Skin epidermis (tissue), 12 donors: ENCODE results near the gene TRIM28.
"Not testable (repeated sequence)": the region's sequence is repeated elsewhere in the genome, so short reads cannot be mapped to it uniquely, and the experiment has no call there.

Experiments used
- H3K27ac ChIP-seq, 21 experiments: fragments of 200-600 bp; sonication (generic) in 11 of 21; one replicate each; pipeline ENCODE4 v1.5.0; 2020; ENCODE audit warnings: mild to moderate bottlenecking in 3 of 21, inconsistent platforms in 2 of 21, moderate library complexity in 2 of 21
- H3K4me3 ChIP-seq, 7 experiments: fragments of 200-600 bp; sonication (generic) in 2 of 7; one replicate each; pipeline ENCODE4 v1.5.0; 2020; ENCODE audit warnings: inconsistent platforms in 2 of 7, mild to moderate bottlenecking in 2 of 7, moderate library complexity in 1 of 7

TRIM28 gene

DNA sequence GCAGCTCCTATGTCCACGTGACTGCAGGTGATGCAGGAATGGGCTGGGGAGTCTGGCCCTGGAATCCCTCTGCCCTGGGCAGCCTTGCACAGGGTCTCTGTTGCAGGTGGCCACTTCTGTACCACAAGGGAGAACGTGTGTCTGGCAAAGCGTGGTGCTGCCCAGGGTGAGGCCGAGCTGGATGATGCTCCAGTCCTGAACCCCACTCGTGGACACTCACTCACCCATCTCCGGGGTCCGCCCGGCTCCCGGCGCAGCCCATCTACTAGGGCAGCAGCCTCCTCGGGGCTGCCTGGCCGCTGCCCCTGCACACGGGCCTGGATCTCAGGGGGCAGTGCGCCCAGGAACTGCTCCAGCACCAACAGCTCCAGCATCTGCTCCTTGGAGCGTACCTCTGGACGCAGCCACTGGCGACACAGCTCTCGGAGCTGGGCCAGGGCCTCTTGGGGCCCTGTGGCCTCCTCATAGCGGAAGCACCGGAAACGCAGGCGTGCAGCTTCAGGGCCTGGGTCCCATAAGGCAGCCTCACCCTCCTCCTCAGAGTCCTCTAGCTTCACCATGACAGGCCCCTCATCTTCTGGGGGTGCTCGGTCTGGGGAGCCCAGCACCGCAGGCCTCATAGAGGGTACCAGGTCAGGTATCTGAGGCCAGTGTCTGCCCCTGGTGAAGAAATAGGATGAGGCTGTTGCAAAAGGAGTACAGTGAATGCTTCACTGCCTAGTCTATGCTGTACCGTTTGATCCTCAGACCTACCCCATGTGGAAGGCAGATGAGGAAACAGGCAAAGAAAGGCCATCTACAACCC is 27.1 kb downstream of the TRIM28 start:
- Histone ChIP-seq H3K27ac (no peak overlapping the region), H3K4me3 (no peak overlapping the region)

DNA sequence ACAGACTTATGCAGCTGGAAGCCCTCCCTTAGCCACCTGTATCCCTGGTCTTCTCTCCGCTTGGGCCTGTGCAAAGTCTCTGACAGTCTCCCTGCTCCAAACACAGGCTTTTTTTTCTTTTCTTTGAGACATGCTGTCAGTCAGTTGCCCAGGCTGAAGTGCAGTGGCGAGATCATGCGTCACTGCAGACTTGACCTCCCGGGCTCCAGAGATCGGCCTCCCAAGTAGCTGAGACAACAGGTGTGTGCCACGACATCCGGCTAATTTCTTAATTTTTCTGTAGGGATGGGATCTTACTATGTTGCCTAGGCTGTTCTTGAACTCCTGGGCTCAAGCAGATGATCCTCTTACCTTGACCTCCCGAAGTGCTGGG is 27.7 kb downstream of the TRIM28 start:
- Histone ChIP-seq H3K27ac (no peak overlapping the region), H3K4me3 (no peak overlapping the region)

DNA sequence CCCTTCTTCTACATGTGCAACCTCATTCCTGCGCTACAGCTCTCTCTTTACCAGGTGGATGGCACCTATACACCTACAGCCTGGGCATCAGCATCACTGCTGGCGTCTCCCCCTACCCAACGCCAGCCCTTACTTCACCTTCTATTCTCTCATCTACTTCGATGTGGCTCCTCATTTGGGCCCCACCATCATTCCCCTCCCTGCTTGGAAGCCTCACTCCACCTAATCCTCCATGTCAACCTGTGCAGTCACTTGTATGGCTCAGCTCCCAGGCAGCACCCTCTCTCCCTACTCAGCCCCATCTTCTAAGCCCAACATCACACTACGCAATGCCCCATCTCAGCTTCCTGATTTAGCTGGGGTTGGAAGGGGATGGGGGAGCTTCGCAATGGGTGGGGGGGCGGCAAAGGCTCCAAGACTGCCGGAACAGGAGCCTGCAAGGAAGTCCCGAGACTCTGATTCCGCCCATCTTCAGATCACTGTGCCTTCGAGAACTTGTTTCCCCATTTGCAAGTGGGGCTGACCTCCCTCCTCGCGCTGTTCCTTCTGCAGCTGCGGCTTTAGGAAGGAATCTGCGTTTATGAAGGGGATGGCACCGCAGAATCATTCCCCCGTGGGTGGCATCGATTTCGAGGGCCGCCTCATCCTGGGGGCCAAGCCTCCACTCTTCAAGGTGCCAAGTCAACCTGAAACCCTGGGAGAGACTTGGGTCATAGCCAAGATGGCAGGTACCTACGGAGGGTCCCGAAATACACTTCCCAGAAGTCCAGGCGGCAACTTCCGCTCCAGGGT is 28.4 kb downstream of the TRIM28 start:
- Histone ChIP-seq H3K4me3 (peak overlapping the region; percentile 50 to 70 (median 62)), H3K27ac (peak overlapping the region in 20 of 21 experiments; percentile 65 to 99 (median 96))

DNA sequence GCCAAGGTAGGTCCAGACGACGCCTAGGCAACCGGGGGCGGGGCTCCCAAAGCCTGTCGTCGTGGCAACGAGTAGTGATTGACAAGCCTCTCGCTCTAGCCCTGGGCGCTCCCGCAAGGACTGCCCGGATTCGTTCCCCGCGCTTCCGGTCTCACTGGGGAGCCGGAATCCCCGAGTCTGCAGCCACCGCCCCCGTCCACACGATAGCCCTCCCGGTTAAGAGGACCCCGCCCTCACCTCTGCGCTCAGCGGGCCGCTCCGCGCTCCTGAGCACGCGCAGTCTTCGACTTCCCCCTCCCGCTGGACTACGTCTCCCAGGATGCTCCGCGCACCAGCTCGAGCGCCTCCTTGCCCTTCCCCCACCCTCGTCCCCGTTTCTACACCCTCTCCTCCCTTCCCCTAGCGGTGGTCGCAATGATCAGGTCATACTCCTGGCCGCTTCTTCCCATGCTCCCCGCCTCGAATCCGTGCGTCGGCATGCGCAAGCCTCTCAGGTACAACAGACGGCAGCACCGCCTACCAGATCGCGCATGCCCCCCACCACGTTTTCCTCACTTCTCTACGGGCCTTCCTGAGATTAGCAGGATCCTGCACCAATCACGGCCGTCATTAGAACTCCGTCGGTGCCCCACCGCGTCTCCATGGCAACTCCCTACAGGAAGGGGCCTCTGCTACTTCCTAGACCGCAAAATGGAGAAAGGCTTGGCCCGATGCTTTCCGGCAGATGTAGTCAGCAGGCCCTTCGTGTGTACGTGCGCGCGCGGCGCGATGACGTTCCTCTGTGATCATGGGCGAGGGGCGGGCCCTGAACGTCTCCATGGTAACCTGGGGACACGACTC is 29.2 kb downstream of the TRIM28 start, which contains the start of gene MZF1:
Gene MZF1, minus strand, starts transcription at position 518 of the 840 bp plus-strand sequence. CDS start 1,946 bp downstream, outside the sequence.
- H3K4me3 ChIP-seq, result peak within 1 kb of the TSS; percentile 50 to 70 (median 62)
- peak within 1 kb of the TSS; percentile 65 to 99 (median 96) for H3K27ac ChIP-seq

DNA sequence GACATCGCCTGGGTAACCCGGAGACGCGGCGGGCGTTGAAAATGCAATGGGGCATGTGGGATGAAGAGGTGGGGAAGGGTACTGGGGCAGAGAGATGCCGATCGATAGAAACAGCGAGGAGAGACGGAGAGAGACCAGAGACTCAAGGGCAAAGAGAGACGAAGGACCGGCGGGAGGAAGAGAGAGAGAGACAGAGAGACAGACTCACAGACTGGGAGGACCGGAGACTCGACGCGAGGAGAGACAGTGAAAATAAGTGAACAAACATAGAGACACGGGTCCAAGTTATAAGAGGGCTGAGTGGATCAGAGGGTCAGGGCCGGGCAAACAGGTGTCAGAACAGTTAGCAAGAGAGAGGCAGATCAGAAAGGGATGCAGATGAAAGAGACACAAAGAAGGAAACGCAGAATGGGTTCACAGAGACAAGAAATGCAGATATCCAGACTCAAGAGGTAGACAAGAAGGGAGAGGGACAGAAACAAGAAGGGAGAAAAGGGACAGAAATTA is 29.8 kb downstream of the TRIM28 start:
- Histone ChIP-seq H3K4me3 (peak overlapping the region; percentile 50 to 70 (median 62)), H3K27ac (peak overlapping the region in 19 of 21 experiments; percentile 31 to 99 (median 95))

DNA sequence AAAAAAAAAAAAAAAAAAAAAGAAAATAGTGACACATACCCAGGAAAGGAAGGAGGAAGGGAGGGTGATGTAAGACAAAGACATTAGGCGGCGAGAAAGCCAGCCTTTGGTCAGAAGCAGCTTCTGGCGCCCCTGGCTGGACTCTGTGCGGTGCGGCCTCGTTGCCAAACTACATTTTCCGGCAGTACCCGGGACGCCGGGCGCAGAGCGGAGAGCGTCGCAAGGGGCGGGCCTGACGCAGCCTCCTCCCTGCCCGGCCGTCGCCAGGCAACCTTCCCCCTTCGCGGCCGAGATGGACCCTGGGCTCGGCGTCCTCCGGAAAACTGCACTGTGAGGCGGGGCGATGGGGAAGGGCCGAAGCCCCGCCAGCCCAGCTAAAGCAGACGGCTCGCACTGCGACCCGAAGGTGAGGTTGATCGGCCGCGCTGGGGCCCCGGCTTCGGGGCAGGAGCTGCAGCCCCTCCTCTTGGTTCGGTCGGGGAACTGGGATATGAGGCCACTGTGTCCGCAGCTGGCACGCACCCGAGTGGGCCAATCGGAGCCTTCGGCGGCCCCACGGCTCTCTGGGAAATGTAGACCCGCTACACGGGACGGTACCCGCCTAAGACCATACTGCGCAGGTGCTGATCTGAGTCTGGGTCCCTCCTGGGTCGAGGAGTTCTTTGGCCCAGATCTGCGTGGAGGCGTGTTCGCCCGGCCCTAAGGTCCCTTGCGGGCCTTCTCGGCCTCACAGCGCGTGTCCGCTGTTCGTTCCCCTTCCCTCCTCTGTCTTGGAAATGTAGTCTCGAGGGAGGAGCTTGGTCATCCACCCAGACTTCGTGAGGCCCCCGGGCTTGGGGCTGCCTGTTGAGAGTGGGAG is 31.5 kb downstream of the TRIM28 start:
- Histone ChIP-seq H3K4me3 (peak overlapping the region; percentile 52 to 94 (median 80)), H3K27ac (peak overlapping the region in 20 of 21 experiments; percentile 57 to 97 (median 86))

DNA sequence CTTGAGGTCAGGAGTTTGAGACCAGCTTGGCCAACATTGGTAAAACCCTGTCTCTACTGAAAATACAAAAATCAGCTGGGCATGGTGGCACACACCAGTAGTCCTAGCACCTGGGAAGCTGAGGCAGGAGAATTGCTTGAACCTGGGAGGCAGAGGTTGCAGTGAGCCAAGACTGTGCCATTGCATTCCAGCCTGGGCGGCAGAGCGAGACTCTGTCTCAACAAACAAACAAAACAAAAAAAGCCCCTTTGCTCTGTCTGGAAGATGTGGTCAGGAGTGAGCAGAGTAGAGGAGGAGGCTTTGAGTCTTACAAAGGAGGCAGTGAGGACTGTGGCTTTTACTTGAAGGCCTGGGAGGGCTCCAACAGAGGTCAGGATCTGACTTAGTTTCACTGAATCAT is 33.7 kb downstream of the TRIM28 start:
- not testable (repeated sequence) for H3K27ac ChIP-seq, H3K4me3 ChIP-seq

DNA sequence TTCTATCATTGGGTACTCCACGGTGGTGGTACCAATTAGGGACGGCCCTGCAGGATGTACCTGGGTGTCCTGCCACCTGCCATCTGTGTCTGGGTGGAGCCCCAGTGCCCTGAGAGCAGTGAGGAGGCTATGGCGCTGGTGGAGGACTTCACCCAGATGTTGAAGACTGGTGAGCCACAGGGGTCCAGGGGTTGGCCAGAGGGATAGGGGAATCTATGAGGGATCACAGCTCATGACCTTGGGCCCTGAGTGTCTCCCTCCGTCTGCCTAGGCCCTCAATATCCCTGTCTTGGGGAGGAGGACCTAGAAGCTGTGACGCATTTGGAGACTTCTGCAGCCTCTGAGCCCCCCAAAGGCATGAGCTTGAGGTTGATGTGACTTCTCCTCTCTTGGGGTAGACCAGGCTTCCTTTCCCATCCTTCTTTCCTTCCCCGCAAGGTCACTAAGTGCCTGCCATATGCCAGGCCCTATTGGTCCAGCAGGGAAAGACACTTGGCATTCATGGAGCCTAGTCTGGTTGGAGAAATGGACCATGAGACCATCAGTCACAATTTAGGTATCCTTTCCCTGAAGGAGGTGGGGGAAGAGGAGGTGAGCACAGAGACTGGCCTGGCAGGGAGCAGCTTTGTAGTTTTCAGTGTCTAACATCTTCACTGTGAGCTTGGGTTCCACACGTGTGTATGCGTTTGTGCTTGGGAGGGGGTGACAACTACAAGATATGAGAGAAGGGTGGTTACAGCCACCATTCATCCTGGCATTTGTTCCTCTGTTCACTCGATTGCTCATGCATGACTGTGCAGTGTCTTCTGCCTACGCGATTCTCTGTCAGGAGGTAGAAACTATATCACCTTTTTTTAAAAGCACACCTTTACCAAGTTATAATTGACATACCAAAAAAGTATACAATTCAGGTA is 34.4 kb downstream of the TRIM28 start:
- no peak overlapping the region for H3K4me3 ChIP-seq
- no peak overlapping the region for H3K27ac ChIP-seq

DNA sequence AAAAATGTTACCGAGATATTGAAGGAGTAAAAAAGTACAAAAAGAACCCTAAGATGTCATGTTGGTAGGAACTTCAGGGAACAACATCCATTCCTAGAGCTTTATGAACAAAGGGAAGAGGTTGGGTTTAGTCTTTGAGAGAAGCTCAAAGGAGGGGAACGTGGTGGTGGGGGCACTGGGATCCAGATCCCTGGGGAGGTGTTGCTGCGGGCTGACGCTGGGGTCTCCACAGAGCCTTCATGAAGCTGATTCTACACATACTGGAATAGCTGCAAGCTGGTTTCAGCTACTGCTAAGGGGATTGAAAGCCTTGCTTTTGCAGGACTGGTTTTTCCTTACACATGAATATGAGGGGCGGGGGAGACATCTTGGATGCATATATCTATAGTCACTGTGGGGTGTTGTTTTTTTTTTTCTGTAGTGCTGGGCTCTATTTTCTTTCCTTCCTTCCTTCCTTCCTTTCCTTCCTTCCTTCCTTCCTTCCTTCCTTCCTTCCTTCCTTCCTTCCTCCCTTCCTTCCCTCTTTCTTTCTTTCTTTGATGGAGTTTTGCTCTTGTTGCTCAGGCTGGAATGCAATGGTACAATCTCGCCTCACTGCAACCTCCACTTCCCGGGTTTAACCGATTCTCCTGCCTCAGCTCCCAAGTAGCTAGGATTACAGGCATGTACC is 35.7 kb downstream of the TRIM28 start:
- no peak overlapping the region for H3K4me3 ChIP-seq
- H3K27ac ChIP-seq, result no peak overlapping the region

DNA sequence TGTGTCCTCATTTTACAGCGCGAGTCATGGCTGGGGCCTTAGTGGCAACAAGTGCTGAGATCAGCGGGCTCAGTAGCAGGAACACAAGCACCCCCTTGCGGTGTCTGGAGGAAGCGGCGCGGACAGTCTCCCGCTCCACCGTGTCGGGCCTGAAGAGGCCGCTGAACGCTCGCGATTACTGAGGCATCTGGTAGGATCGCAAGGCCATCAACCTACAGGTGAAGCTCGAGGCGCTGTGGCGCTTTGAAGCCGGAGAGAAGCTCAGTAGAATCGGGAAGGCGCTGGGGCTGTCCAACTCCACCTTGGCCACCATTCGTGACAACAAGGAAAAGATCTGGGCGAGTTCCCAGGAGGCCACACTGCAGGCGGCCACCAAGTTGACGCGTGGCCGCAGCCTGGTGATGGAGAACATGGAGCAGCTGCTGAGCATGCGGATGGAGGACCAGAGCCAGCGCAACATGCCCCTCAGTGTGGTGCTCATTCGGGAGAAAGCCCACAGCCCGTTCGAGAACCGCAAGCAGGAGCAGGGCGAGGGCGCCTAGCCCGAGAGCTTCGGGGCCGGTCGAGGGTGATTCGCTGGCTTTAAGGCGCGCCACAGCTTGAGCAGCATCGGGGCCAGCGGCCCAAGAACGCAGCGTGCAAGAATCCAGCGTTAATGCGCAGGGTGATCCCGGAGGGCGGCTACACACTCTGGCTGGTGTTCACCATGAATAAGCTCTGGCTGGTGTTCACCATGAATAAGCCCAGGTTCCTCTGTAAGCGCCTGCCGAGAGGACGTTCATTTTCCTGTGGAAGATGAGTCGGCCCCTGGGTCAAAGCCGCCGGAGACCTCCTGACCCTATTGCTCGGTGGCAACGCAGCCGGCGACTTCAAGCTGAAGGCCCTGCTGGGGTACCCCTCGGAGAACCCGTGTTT is 37.6 kb downstream of the TRIM28 start:
- no peak overlapping the region for H3K4me3 ChIP-seq
- peak overlapping the region in 1 of 21 experiments; percentile 57 for H3K27ac ChIP-seq

DNA sequence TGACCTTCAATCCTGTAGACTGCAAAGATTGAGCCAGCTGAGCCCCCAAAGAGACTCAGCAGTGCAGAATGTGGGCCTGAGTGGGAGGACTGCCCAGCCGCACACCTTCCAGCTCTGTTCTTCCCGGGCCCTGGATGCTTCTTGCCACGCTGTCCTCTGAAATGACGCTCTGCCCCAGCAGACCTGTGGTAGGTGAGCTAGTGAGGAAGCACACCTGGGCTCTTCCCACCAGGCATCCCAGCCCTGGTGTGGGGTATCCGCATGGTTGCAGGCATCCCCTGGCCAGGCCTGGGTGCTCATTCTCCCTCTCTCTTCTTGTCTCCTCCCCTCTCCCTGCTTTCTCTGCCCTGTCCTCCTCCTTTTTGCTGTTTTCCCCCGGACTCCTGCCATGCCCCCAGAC is 39.1 kb downstream of the TRIM28 start:
- no peak overlapping the region for H3K4me3 ChIP-seq
- H3K27ac ChIP-seq, result no peak overlapping the region

DNA sequence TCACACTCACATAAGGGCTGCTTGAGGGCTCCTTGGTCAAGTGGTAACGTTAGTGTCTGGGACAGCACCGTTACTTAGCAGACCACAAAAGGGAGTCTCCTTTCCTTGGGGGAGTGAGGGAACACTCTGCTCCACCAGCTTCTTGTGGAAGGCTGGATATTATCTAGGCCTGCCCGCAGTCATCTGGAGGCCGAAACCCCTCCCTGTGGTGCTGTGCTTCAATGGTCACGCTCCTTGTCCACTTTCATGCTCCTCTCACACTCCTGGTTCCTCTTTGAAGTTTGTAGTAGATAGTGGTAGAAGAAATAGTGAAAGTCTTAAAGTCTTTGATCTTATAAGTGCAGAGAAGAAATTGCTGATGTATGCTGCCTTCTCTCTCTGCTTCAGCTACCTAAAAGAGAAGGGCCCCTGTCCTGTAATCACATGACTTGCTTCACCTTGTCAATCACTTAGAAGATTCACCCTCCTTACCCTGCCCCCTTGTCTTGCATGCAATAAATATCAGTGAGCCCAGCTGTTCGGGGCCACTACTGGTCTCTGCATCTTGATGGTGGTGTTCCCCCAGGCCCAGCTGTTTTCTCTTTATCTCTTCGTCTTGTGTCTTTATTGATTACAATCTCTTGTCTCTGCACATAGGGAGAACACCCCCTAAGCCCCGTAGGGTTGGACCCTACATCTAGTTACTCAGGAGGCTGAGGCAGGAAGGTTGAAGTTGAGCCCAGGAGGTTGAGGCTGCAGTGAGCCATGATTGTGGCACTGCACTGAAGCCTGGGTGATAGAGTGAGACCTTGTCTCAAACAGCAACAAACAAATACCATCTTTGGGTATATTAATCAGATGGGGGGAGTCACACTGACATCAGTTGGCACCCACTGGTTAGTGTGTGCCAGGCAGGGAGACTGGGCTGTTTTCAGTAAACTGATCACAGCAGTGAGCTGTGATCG is 40.9 kb downstream of the TRIM28 start:
- Histone ChIP-seq H3K27ac (no peak overlapping the region), H3K4me3 (no peak overlapping the region)

DNA sequence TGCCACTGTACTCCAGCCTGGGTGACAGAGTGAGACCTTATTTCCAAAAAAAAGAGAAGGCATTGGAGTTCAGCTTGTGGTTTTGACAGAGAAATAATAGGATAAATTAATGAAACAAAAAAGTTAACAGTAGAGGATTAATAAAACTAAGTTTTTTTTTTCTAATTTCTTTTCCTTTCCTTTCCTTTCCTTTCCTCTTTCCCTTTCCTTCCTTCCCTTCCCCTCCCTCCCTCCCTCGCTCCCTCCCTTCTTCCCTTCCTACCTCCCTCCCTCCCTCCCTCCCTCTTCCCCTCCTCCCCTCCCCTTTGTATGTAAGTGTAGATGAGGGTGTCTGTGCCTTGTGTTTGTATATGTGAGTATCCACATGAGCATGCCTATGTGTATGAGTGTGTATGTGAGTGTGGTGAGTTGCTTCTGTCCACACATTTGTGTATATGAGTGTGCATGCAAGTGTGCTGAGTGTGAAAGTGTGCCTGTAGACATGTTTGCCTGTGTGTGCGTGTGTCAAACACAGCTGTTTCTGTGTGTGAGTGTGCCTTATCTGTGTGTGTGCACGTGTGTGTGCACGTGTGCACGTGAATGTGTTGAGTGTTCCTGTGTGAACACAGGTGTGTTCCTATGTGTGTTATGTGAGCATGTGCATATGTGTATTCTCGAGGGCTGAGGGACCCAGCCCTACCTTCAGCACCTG is 41.7 kb downstream of the TRIM28 start:
- Histone ChIP-seq H3K4me3 (no peak overlapping the region), H3K27ac (peak overlapping the region in 1 of 21 experiments; percentile 15)

DNA sequence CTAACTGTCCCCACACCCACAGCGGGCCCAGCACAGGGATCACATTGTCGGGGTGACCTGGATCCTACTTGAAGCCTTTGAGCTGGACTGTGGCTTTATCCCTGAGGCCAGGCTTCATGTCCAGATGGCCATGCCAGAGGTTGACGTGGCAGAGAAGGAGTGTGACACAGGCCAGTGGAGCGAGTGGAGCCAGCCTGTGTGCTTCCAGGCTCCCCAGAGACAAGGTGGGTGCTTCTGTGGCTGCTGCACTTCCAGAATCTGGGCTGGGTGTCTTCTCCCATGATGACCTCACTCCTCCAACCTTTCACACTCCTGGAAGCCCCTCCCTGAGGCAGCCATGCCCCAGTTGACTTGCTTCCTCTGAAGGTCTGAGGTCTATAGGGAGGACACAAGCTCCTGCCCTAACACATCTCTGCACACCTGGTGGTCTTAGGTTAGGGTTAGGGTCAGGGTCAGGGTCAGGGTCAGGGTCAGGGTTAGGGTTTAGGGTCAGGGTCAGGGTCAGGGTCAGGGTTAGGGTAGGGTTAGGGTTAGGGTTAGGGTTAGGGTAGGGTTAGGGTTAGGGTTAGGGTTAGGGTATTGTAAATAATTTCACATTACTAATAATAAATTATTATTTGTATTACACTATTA is 42.4 kb downstream of the TRIM28 start:
- Histone ChIP-seq H3K4me3 (no peak overlapping the region), H3K27ac (peak overlapping the region in 2 of 21 experiments; percentile 5 to 15)
